Smooth muscle cell (in vitro differentiated cells): Measurements from ENCODE around the gene PRPF8. TPM values are rescaled to one million over a fixed set of nuclear protein-coding genes. Genes with fewer than 3 reads are reported as not detected.

Experiments
- DNase-seq: peaks from one replicate; lab custom pipeline; 2025; ENCODE audit not compliant: unreplicated experiment; lab: John Stamatoyannopoulos, UW
- H2AFZ ChIP-seq: fragments of 200-600 bp; sonication (generic); 2 replicates; pipeline ENCODE4 v1.6.0; 2016; ENCODE audit warnings: antibody characterized with exemption, low read depth, mild to moderate bottlenecking
- H3F3A ChIP-seq: fragments of 200-600 bp; sonication (generic); 2 replicates; pipeline ENCODE4 v1.6.0; 2017; ENCODE audit warnings: antibody characterized with exemption, low read depth
- H3K27ac ChIP-seq: fragments of 200-600 bp; sonication (generic); 2 replicates; pipeline ENCODE4 v1.5.1; 2016; ENCODE audit warnings: low read depth, mild to moderate bottlenecking
- H3K27me3 ChIP-seq: fragments of 200-600 bp; sonication (generic); 2 replicates; pipeline ENCODE4 v1.6.1; 2016; ENCODE audit warnings: low read depth, mild to moderate bottlenecking
- H3K36me3 ChIP-seq: fragments of 200-600 bp; sonication (generic); 2 replicates; pipeline ENCODE4 v1.5.1; 2016; ENCODE audit warnings: low read depth
- H3K4me1 ChIP-seq: fragments of 200-600 bp; sonication (generic); 2 replicates; pipeline ENCODE4 v1.5.1; 2016; ENCODE audit warnings: low read depth
- H3K4me2 ChIP-seq: fragments of 200-600 bp; sonication (generic); 2 replicates; pipeline ENCODE4 v1.6.0; 2016; ENCODE audit warnings: mild to moderate bottlenecking
- H3K4me3 ChIP-seq: fragments of 200-600 bp; sonication (generic); 2 replicates; pipeline ENCODE4 v1.5.1; 2016; ENCODE audit warnings: mild to moderate bottlenecking
- H3K79me2 ChIP-seq: fragments of 200-600 bp; sonication (generic); 2 replicates; pipeline ENCODE4 v1.6.0; 2016; ENCODE audit warnings: low read depth, mild to moderate bottlenecking
- H3K9ac ChIP-seq: fragments of 200-600 bp; sonication (generic); 2 replicates; pipeline ENCODE4 v1.6.0; 2016; ENCODE audit warnings: low read depth
- H3K9me3 ChIP-seq: fragments of 200-600 bp; sonication (generic); replicated peaks from 2 replicates; pipeline ENCODE4 v1.5.1; 2016; ENCODE audit warnings: low read depth
- H4K20me1 ChIP-seq: fragments of 200-600 bp; sonication (generic); 2 replicates; pipeline ENCODE4 v1.6.0; 2016; ENCODE audit warnings: low read depth
- CTCF ChIP-seq: fragments of 200-600 bp; sonication (generic); IDR thresholded peaks from 2 replicates; pipeline ENCODE4 v1.5.1; 2017; ENCODE audit warnings: borderline replicate concordance, mild to moderate bottlenecking, antibody characterized with exemption; ENCODE audit not compliant: insufficient read depth, poor library complexity, severe bottlenecking
- WGBS: methylation state at CpG from one replicate; pipeline ENCODE4 v1.1.7; 2016; ENCODE audit warnings: low lambda C conversion rate; 5-methylcytosine and 5-hydroxymethylcytosine counted together
- polyA plus RNA-seq: library from polyadenylated mRNA; unstranded; fragments of >200 nt; fragmentation: Nextera tagmentation; extraction: Ambion mirVana; gene quantifications from 2 replicates; pipeline ENCODE4 v1.2.1, GENCODE V29; 2016
- total RNA-seq: library from RNA; depleted of rRNA; stranded (reverse); fragments of >200 nt; gene quantifications from 2 replicates; pipeline ENCODE4 v1.2.3, GENCODE V29; 2014

The PRPF8 gene
- total and polyA plus RNA-seq, 2 experiments from 2014 or later: 99.7 to 129 TPM

GRCh38 chr17:1714427-1714979 is 29.8 kb upstream of the PRPF8 start:
- 2% methylated on average over 10 of the region's 19 CpGs for WGBS
- Histone ChIP-seq H2AFZ (no peak overlapping the region), H3K27me3 (no peaks in the 10 kb centered on the region), H3K9ac (peak overlapping the region; percentile 100), H4K20me1 (peaks cover 57% of the 10 kb centered on the region), H3K4me2 (peak overlapping the region; percentile 99), H3K4me3 (peak overlapping the region; percentile 97), H3K9me3 (no peaks in the 10 kb centered on the region), H3K79me2 (peaks cover 52% of the 10 kb centered on the region), H3K27ac (peak overlapping the region; percentile 99), H3K4me1 (peaks cover 32% of the 10 kb centered on the region), H3F3A (peaks cover 40% of the 10 kb centered on the region), H3K36me3 (no peaks in the 10 kb centered on the region)
- peak; percentile 91 for DNase-seq
- no peak for TF ChIP-seq CTCF

DNA sequence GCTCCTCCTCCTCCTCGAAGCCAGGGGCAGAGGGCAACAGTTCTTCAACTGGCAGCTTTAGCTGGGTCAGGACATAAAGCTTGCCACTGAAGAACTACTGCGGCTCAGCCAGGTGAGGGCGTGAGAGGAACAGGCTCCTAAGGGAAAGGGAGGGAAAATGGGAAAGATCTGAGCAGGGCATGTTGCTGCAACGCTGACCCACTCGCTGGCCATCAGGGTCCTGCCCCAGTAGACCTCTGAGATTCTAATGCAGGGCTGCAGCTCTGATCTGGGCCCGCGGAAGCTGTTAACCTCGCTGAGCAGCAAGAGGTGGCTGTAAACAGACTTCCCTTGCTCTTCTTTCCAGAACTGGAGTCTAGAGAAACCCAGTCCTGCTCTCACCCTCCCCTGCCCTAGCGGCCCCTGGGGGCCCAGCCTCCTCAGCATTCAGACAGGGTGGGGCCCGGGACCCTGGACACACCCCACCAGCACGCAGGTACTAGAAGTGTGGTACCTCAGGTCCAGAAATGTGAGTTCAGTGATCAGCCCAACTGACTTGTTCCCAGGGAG is 29.3 kb upstream of the PRPF8 start:
- 10% methylated on average over 11 of the region's 11 CpGs for WGBS

DNA sequence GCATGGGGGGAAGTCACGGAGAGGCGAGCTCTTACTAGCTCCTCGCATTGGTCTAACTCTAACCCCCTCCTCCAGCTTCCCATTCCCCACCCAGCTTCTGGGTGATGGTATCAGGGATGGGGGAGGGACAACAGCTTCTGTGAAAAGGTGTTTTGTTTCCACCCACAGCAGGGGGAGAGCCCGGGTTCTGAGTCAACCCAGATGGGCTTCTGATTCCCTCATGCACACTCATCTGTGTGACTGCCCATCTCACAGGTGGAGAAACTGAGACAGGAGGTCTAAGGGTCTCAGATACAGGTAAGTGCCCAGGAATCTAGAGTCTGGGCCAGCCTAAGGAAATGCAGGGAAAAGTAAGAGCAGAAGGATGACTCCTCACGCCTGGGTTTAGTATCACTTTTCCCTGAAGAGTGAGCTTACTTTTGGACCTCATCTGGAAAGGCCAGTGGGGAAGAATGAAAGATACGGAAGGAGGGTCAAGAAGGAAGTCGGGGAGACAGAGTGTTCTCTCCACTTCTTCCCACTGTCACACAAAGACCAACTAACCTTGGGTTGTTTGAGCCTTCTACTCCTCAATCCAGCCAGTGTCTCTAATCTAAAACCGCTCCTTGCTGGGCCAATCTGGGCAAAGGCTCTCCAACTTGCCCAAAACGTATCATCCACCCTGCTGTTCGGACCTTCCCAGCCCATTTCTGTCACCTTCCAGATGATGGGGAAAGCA is 28.7 kb upstream of the PRPF8 start:
- no peaks in the 10 kb centered on the region for H3K9me3 ChIP-seq
- TF ChIP-seq CTCF: no peak
- H3K27me3 ChIP-seq: no peaks in the 10 kb centered on the region
- H3K9ac ChIP-seq: peak overlapping the region; percentile 90
- no peak for DNase-seq
- WGBS: 73% methylated on average over 10 of the region's 10 CpGs
- H3K27ac ChIP-seq: peak overlapping the region; percentile 99
- no peaks in the 10 kb centered on the region for H3K36me3 ChIP-seq
- peaks cover 52% of the 10 kb centered on the region for H3K79me2 ChIP-seq
- peaks cover 63% of the 10 kb centered on the region for H4K20me1 ChIP-seq
- H2AFZ ChIP-seq: no peak overlapping the region
- peak overlapping the region; percentile 99 for H3K4me2 ChIP-seq
- H3F3A ChIP-seq: peaks cover 39% of the 10 kb centered on the region
- H3K4me3 ChIP-seq: peak overlapping the region; percentile 97
- H3K4me1 ChIP-seq: peaks cover 32% of the 10 kb centered on the region

More for the DNA sequence above, 29.3 kb upstream of the PRPF8 start:
- no peak for DNase-seq
- H3K36me3 ChIP-seq: no peaks in the 10 kb centered on the region
- H3F3A ChIP-seq: peaks cover 40% of the 10 kb centered on the region
- peaks cover 58% of the 10 kb centered on the region for H4K20me1 ChIP-seq
- no peak overlapping the region for H2AFZ ChIP-seq
- no peaks in the 10 kb centered on the region for H3K27me3 ChIP-seq
- H3K79me2 ChIP-seq: peaks cover 52% of the 10 kb centered on the region
- peak overlapping the region; percentile 99 for H3K27ac ChIP-seq
- H3K4me2 ChIP-seq: peak overlapping the region; percentile 99
- H3K4me3 ChIP-seq: peak overlapping the region; percentile 97
- no peaks in the 10 kb centered on the region for H3K9me3 ChIP-seq
- TF ChIP-seq CTCF: no peak
- peaks cover 32% of the 10 kb centered on the region for H3K4me1 ChIP-seq
- H3K9ac ChIP-seq: peak overlapping the region; percentile 90
